ENCODE results near the gene PLPPR1. TPM values are rescaled to one million over a fixed set of nuclear protein-coding genes. Genes with fewer than 3 reads are reported as not detected.

Gene PLPPR1
- total RNA-seq, 4 donors from 2014 or later: 0.27 to 0.42 TPM; not detected in 2

- ATAC-seq: no peak
- H3K4me3 ChIP-seq: no peak overlapping the region
- WGBS, 2 donors (ENCODE audit: low coverage in 1 of 2): 52 to 67% methylated on average over 3 of the region's 3 CpGs
- no peaks in the 10 kb centered on the region for H3K9me3 ChIP-seq
- no peaks in the 10 kb centered on the region for H3K36me3 ChIP-seq
- TF ChIP-seq, protein P1, sequence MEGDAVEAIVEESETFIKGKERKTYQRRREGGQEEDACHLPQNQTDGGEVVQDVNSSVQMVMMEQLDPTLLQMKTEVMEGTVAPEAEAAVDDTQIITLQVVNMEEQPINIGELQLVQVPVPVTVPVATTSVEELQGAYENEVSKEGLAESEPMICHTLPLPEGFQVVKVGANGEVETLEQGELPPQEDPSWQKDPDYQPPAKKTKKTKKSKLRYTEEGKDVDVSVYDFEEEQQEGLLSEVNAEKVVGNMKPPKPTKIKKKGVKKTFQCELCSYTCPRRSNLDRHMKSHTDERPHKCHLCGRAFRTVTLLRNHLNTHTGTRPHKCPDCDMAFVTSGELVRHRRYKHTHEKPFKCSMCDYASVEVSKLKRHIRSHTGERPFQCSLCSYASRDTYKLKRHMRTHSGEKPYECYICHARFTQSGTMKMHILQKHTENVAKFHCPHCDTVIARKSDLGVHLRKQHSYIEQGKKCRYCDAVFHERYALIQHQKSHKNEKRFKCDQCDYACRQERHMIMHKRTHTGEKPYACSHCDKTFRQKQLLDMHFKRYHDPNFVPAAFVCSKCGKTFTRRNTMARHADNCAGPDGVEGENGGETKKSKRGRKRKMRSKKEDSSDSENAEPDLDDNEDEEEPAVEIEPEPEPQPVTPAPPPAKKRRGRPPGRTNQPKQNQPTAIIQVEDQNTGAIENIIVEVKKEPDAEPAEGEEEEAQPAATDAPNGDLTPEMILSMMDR (IDR thresholded peaks at IDR 0.05): no peak
- TF ChIP-seq POLR2A (IDR thresholded peaks at IDR 0.05) (no peak), EP300 (IDR thresholded peaks at IDR 0.05) (no peak), POLR2AphosphoS5 (IDR thresholded peaks at IDR 0.05) (no peak)
- H3K27ac ChIP-seq: no peak overlapping the region
- H3K4me1 ChIP-seq: no peaks in the 10 kb centered on the region
- H3K27me3 ChIP-seq: no peaks in the 10 kb centered on the region
These were observed 58.9 kb downstream of the PLPPR1 start for GRCh38 chr9:101087426-101087825.

DNA sequence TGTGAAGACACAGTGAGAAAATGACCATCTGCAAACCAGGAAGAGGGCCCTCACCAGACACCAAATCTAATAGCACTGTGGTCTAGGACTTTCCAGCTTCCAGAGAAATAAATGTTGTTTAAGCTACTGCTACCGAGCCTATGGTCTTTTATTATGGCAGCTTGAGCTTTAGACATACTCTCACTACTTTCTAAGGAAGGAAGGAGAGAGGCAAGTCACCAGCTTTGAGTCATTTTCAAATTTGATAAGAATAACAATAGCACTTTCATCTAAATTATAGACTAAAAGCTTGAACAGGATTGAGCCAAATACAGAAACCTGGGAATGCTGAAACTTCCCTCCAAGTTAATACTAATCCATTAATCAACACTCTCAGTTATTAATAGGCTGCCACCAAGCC lies 64.4 kb downstream of the PLPPR1 start:
- Histone ChIP-seq H3K36me3 (no peaks in the 10 kb centered on the region), H3K27me3 (peaks cover 4% of the 10 kb centered on the region), H3K4me3 (no peak overlapping the region), H3K9me3 (no peaks in the 10 kb centered on the region), H3K27ac (no peak overlapping the region), H3K4me1 (no peaks in the 10 kb centered on the region)
- 67 to 70% methylated on average over 1 of the region's 1 CpG for WGBS, 2 donors (ENCODE audit: low coverage in 1 of 2)
- ATAC-seq: no peak
- TF ChIP-seq POLR2A (IDR thresholded peaks at IDR 0.05) (no peak), EP300 (IDR thresholded peaks at IDR 0.05) (no peak), POLR2AphosphoS5 (IDR thresholded peaks at IDR 0.05) (no peak)
- TF ChIP-seq, protein P1 (IDR thresholded peaks at IDR 0.05): no peak

DNA sequence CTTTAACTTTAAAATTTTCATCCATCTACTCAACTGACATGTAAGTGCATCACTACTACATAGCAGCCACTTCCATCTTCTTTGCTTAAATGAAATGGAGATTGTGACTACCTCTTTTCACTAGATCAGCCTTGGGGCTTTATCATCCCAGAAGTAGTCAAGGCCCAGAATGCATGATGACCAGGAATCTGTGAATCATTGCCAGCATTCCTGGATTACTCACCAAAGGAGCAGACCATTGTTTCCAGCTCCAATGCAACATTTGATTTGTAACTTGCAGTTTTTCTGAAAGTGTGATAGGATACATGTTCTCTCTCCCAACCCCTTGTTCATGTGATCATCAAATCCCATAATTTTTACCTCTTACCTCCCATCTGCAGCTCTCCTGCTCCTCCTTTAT lies 65.1 kb downstream of the PLPPR1 start:
- no peaks in the 10 kb centered on the region for H3K36me3 ChIP-seq
- H3K4me1 ChIP-seq: no peaks in the 10 kb centered on the region
- no peak for ATAC-seq
- H3K27ac ChIP-seq: no peak overlapping the region
- no peak overlapping the region for H3K4me3 ChIP-seq
- peaks cover 4% of the 10 kb centered on the region for H3K27me3 ChIP-seq
- TF ChIP-seq POLR2AphosphoS5 (IDR thresholded peaks at IDR 0.05): no peak
- no peak for TF ChIP-seq EP300 (IDR thresholded peaks at IDR 0.05)
- TF ChIP-seq, protein P1 (IDR thresholded peaks at IDR 0.05): no peak
- TF ChIP-seq POLR2A (IDR thresholded peaks at IDR 0.05): no peak
- no peaks in the 10 kb centered on the region for H3K9me3 ChIP-seq

- Histone ChIP-seq H3K27me3 (peaks cover 4% of the 10 kb centered on the region), H3K9me3 (no peaks in the 10 kb centered on the region), H3K4me3 (no peak overlapping the region), H3K27ac (no peak overlapping the region), H3K4me1 (no peaks in the 10 kb centered on the region), H3K36me3 (no peaks in the 10 kb centered on the region)
- WGBS, 2 donors (ENCODE audit: low coverage in 1 of 2): 67% methylated on average over 1 of the region's 1 CpG; no CpG with 5 or more reads in 1 of the 2 donors
- TF ChIP-seq POLR2A (IDR thresholded peaks at IDR 0.05) (no peak), EP300 (IDR thresholded peaks at IDR 0.05) (no peak), POLR2AphosphoS5 (IDR thresholded peaks at IDR 0.05) (no peak)
- TF ChIP-seq, protein P1 (IDR thresholded peaks at IDR 0.05): no peak
- no peak for ATAC-seq
These were observed 66.2 kb downstream of the PLPPR1 start for GRCh38 chr9:101094686-101095085.

- Histone ChIP-seq H3K4me3 (no peak overlapping the region), H3K27ac (no peak overlapping the region), H3K36me3 (no peaks in the 10 kb centered on the region), H3K4me1 (no peaks in the 10 kb centered on the region), H3K27me3 (peaks cover 4% of the 10 kb centered on the region), H3K9me3 (no peaks in the 10 kb centered on the region)
- ATAC-seq: no peak
- TF ChIP-seq, protein P1 (IDR thresholded peaks at IDR 0.05): no peak
- TF ChIP-seq POLR2A (IDR thresholded peaks at IDR 0.05): no peak
- whole genome bisulfite sequencing, 2 donors (ENCODE audit: low coverage in 1 of 2): 33 to 38% methylated on average over 1 of the region's 1 CpG
These were observed 68.7 kb downstream of the PLPPR1 start for GRCh38 chr9:101097210-101097609.

Data from gastroesophageal sphincter (tissue), 4 donors.